HUES6 (cell line): Measurements from ENCODE around the gene LETM1.

Experiments used
- H3K27ac ChIP-seq: 2 replicates; pipeline ENCODE4 v1.7.0; 2013; ENCODE audit warnings: low read depth, mild to moderate bottlenecking, low read length, inconsistent platforms
- H3K27me3 ChIP-seq: 2 replicates; pipeline ENCODE4 v1.6.1; 2013; ENCODE audit warnings: low read length; ENCODE audit not compliant: control insufficient read depth, insufficient read depth
- H3K36me3 ChIP-seq: 2 replicates; pipeline ENCODE4 v1.6.1; 2013; ENCODE audit warnings: low read length; ENCODE audit not compliant: control insufficient read depth, insufficient read depth
- H3K4me1 ChIP-seq: 2 replicates; pipeline ENCODE4 v1.6.1; 2013; ENCODE audit warnings: low read length; ENCODE audit not compliant: control insufficient read depth, insufficient read depth
- H3K4me3 ChIP-seq: 2 replicates; pipeline ENCODE4 v1.5.1; 2013; ENCODE audit warnings: low read depth, low read length
- H3K9ac ChIP-seq: one replicate; pipeline ENCODE4 v1.6.1; 2013; ENCODE audit warnings: mild to moderate bottlenecking, low read length
- H3K9me3 ChIP-seq: 2 replicates; pipeline ENCODE4 v1.6.1; 2013; ENCODE audit warnings: low read depth, low read length; ENCODE audit not compliant: control insufficient read depth, insufficient read depth

Gene LETM1

DNA sequence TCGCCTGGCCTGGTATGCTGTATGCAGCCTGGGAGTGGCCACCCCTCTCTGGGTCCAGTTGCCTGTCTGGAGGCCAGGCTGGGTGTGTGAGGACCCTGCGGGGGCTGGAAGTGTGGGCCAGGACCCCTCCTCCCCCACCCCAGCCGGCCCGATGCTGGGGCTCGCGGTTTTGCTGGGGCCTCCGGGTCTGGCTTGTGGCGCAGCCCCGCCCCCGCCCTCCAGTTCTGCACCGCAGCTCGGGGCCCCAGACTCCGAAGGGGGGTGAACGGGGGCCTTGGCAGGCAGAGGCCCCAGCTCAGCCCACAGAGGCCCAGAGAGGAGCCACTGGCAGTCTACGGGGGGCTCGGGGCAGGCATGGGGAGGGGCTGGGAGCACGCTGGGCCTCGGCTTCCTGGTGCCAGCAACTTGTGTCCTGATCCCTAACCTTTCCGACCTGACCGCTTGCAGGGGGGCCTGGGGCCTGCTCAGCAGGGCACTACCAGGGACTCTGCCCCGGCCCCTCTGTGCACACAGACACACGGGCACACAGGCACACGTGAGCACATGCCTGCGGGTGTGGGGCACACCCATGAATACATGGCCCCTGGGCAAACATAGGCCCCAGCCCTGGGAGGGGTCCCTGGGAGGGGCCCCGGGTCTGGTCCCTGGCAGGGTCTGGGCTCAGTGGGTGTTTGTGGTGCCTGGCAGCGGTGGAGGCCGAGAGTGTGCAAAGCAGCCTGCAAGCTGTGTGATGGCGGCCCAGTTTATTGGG, 84.2 kb downstream of the LETM1 start:
- Histone ChIP-seq H3K9me3 (no peaks in the 10 kb centered on the region), H3K27ac (no peak overlapping the region), H3K9ac (no peak overlapping the region), H3K4me1 (peaks cover 45% of the 10 kb centered on the region), H3K4me3 (no peak overlapping the region), H3K36me3 (no peaks in the 10 kb centered on the region), H3K27me3 (peaks cover 4% of the 10 kb centered on the region; the same call in 1 of the 2 replicates)

DNA sequence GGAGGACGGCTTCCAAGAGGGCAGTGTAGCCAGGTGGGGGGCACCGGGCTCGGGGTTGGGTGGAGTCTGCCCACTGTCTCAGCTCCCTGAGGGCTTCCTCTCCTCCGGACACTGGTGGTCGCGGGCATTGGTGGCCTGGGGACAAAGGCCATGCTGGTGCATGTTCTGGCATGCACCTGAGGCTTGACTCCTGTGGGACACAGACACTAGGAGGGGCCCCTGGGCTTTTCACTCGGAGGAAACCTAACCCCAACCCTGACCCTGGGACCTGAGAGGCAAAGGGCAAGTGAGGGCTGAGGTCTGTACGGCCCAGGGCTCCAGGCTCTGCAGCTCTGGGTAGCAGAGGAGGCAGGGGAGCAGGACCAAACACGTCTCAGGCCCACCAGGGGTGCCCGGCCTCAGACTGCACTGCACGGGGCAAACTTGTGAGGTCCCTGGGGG, 85.1 kb downstream of the LETM1 start:
- Histone ChIP-seq H3K4me3 (no peak overlapping the region), H3K36me3 (no peaks in the 10 kb centered on the region), H3K9me3 (no peaks in the 10 kb centered on the region), H3K27me3 (peaks cover 4% of the 10 kb centered on the region; the same call in 1 of the 2 replicates), H3K4me1 (peaks cover 45% of the 10 kb centered on the region), H3K9ac (peak overlapping the region; percentile 35), H3K27ac (no peak overlapping the region)

DNA sequence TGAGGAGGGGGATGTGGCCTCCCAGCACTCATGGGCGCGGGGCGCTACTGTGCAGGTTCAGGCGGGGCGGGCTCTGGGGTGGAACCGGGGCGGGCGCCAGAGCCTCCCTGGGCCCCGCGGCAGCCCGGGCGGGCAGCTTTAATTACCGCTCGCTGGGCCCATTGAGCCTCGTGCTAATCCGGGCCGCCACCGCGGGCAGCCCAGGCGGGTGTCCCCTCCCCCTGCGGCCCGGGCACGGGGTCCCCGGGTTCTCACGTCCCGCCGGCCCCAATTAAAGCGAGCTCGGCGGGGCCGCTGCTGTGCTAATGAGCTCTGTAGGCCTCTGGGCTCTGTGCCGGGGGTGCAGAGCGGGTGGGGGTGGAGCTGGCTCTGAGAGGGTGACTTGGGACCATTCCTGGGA, 85.7 kb downstream of the LETM1 start:
- H3K9me3 ChIP-seq, result no peaks in the 10 kb centered on the region
- H3K27ac ChIP-seq, result no peak overlapping the region
- no peak overlapping the region for H3K9ac ChIP-seq
- peaks cover 7% of the 10 kb centered on the region; the same call in 1 of the 2 replicates for H3K27me3 ChIP-seq
- H3K36me3 ChIP-seq, result no peaks in the 10 kb centered on the region
- peaks cover 48% of the 10 kb centered on the region for H3K4me1 ChIP-seq
- no peak overlapping the region for H3K4me3 ChIP-seq

- H3K4me3 ChIP-seq, result no peak overlapping the region
- H3K27me3 ChIP-seq, result peaks cover 10% of the 10 kb centered on the region; the same call in 1 of the 2 replicates
- H3K27ac ChIP-seq, result no peak overlapping the region
- no peaks in the 10 kb centered on the region for H3K36me3 ChIP-seq
- H3K9me3 ChIP-seq, result no peaks in the 10 kb centered on the region
- H3K4me1 ChIP-seq, result peaks cover 50% of the 10 kb centered on the region
- no peak overlapping the region for H3K9ac ChIP-seq
These were observed 86.3 kb downstream of the LETM1 start for GRCh38 chr4:1769692-1770091.

DNA sequence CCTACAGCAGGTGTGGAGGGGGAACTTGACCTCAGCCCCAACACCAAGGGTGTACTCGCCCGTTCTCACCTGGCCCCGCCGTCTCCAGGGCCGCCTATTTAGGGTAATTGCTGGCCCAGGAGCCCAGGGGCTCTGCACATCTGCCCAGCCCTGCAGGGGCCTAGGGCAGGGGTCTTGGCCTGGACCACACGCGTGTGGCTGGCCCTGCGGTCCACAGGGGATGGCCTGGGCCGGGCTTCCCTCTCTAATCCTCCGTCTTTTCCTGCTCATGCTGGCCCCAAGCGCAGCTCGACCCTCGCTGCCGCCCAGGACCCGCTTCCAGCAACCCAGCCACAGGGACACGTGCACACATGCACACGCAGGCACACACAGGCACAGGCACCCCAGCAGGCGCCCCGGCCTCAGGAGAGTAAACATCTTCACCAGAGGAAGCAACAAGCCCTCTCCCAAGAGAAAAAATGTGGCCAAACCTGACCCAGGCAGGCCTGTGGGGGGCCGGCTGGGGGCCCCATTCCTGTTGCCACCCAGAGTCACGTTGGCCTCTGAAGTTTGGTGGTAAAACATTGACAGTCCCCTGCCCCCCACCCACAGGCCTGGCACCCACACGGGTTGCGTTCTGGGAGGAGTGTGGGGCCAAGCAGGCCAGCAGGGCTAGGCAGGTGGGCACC, 87.5 kb downstream of the LETM1 start:
- Histone ChIP-seq H3K4me3 (peak overlapping the region; percentile 44), H3K36me3 (no peaks in the 10 kb centered on the region), H3K27me3 (peaks cover 13% of the 10 kb centered on the region; the same call in 1 of the 2 replicates), H3K9me3 (no peaks in the 10 kb centered on the region), H3K27ac (no peak overlapping the region), H3K9ac (no peak overlapping the region), H3K4me1 (peaks cover 57% of the 10 kb centered on the region)

DNA sequence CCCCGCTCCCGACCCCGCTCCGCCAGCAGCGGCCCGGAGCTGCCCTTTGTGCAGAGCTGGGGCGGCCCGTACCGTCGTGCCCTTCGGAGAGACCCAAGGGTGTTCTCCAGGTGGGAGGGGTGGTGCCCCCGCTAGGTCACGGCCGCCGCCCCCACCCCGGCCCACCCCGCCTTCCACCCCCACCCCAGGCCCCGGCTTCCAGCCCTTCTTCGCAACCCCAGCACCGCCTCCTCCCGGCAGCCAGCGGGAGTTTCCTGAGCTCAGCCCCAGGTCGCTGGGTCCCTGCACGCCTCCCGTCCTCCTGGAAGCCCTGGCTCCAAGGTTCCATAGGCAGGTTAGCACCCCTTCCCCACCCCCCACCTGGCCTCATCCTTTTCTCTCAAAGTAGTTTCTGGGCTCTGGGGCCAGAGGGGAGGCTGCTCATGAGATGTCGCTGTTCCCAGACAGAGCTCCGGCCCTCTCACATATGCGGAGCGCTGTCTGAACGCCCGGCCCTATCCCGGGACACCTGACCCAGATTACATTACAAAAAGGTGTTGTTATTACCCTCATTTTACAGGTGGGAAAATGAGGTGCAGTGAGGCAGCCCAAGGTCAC, 88.1 kb downstream of the LETM1 start:
- Histone ChIP-seq H3K4me1 (peaks cover 53% of the 10 kb centered on the region), H3K27me3 (peaks cover 13% of the 10 kb centered on the region; the same call in 1 of the 2 replicates), H3K9me3 (no peaks in the 10 kb centered on the region), H3K9ac (no peak overlapping the region), H3K4me3 (peak overlapping the region; percentile 44), H3K36me3 (no peaks in the 10 kb centered on the region), H3K27ac (no peak overlapping the region)

DNA sequence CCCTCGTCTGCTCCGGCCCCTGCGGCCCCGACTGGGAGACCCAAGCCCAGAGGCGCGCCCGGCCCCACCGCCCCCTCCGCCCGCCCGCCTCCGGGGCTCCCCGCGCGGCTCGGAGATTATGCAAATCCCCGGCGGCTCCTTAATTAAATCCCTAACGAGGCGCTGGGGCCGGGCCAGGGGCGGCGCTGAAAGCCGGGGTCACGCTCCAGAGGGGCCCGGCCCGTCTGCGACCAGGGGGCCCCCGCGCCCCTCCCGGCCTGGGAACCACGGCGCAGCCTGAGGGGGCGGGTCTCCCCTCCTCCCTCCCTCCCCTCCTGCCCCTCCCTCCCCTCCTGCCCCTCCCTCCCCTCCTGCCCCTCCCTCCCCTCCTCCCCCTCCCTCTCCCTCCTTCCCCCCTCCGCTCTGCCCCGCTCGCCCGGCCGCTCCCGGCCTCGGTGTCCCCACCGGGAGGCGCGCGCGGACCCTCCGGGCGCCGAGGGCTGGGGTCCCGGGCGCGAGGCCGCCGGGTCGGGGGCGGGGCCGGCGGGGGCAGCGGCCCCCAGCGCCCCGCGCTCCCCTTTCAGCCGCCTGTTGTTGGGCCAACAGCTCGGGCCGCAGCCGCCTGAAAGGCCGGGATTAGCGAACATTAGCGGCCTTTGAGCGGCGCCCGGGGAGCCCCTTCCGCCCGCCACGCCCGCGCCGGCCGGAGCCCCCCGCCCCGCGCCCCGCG, 88.7 kb downstream of the LETM1 start:
- H3K4me1 ChIP-seq, result peaks cover 53% of the 10 kb centered on the region
- H3K36me3 ChIP-seq, result no peaks in the 10 kb centered on the region

DNA sequence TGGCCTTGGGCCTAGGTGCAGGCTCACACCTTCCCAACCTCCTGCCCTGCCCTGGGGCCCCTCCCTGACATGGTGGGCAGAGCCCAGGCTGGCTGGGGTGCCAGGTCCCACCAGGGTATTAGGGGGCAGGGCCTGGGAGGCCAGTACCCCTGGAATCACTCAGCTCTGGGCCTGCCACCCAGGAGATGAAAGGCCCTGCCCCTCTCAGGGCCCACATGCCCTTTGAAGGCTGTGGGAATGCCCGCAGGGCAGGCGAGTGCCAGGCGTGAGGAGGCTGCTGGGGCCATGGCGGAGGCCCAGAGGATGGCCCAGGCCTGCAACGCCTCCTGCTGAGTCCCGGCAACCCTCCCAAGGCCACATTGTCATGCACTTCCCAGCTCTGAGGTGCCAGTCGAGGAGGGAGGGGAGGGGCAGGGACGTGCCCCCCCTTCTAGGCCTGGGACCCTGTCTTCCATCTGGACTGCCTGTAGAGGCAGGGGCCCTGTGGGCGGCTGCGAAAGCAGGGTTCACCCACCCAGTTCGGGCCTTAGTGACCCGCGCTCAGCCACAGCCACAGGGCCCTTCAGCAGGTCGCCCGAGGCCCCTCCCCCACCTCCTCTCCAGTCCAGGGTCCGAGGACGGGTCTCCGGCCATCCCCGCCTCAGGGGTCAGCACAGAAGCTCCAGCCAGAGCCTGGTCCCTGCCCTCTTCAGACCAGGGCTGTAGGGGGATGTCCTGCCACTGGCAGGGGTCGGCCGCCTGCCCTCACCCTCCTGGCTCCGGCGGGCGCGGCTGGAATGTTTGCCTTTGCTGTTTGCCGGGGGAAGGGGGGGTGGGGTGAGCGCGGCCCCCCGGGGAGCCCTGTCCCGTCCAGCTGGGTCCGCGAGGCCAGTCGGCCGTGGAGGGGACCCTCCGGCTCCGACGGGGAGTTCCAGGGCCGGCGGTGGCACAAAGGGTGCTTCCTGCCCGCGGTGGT, 89.6 kb downstream of the LETM1 start:
- peak overlapping the region; percentile 54 for H3K9ac ChIP-seq
- peaks cover 20% of the 10 kb centered on the region for H3K27me3 ChIP-seq
- H3K4me1 ChIP-seq, result peaks cover 52% of the 10 kb centered on the region
- H3K27ac ChIP-seq, result peak overlapping the region; percentile 59; the same call in 1 of the 2 replicates
- H3K9me3 ChIP-seq, result no peaks in the 10 kb centered on the region
- no peaks in the 10 kb centered on the region for H3K36me3 ChIP-seq
- peak overlapping the region; percentile 53 for H3K4me3 ChIP-seq

More for the DNA sequence above, 88.7 kb downstream of the LETM1 start:
- H3K9me3 ChIP-seq, result no peaks in the 10 kb centered on the region
- peak overlapping the region; percentile 59; the same call in 1 of the 2 replicates for H3K27ac ChIP-seq
- H3K4me3 ChIP-seq, result peak overlapping the region; percentile 53
- H3K9ac ChIP-seq, result peak overlapping the region; percentile 54
- H3K27me3 ChIP-seq, result peaks cover 18% of the 10 kb centered on the region

DNA sequence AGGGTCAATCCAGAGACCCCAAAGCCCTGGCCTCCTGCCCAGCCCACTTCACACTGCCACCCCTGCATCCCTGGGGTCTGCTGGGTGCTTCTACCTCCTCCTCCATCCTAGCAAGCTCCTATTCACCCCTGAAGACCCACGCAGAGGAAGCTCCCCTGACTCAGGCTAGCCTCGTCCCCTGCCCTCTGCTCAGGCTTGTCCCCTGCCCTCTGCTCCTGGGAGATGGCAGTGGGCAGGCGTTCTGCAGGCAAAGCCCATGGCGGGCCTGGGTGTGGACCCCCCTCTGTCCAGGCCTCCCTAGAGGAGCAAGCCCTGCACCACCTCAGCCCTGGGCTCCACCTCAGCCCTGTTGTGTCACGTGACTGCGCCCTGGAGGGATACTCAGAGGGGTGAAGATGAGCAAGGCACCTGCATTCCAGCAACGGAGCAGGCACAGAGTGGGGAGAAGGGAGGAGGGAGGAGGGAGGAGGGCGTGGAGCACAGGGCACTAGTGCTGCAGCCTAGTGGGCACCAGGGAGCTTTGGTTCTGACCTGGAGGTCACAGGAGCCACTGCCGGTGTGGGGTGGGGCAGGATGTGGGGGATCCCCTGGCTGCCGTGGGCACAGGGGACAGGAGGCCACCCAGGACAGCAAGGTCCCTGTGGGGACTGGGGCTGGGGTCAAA, 90.4 kb downstream of the LETM1 start:
- H3K36me3 ChIP-seq, result no peaks in the 10 kb centered on the region
- peaks cover 20% of the 10 kb centered on the region for H3K27me3 ChIP-seq
- H3K4me3 ChIP-seq, result no peak overlapping the region
- H3K9ac ChIP-seq, result peak overlapping the region; percentile 54
- H3K27ac ChIP-seq, result no peak overlapping the region; the same call in 1 of the 2 replicates
- H3K9me3 ChIP-seq, result no peaks in the 10 kb centered on the region
- H3K4me1 ChIP-seq, result peaks cover 44% of the 10 kb centered on the region
